Loucy (cell line): ENCODE data around the gene PRG2.
A peak's percentile ranks its signal among the peaks of the same experiment; 100 is the strongest.

ENCODE experiments used
- H2AFZ ChIP-seq: fragments of 200-600 bp; sonication (generic); 2 replicates; pipeline ENCODE4 v1.6.0; 2016; ENCODE audit warnings: antibody characterized with exemption, mild to moderate bottlenecking, low read length, moderate library complexity
- H3F3A ChIP-seq: fragments of 200-600 bp; 2 replicates; pipeline ENCODE4 v1.6.0; 2016; ENCODE audit warnings: antibody characterized with exemption, low read depth, mild to moderate bottlenecking
- H3K27me3 ChIP-seq: fragments of 200-600 bp; sonication (generic); 2 replicates; pipeline ENCODE4 v1.6.1; 2014; ENCODE audit warnings: low read length, mild to moderate bottlenecking; ENCODE audit not compliant: insufficient read depth, poor library complexity, severe bottlenecking
- H3K36me3 ChIP-seq: fragments of 200-600 bp; sonication (generic); 2 replicates; pipeline ENCODE4 v1.6.1; 2016; ENCODE audit warnings: low read length; ENCODE audit not compliant: insufficient read depth
- H3K4me1 ChIP-seq: fragments of 200-600 bp; sonication (generic); 2 replicates; pipeline ENCODE4 v1.5.1; 2014; ENCODE audit warnings: low read length, mild to moderate bottlenecking; ENCODE audit not compliant: insufficient read depth, poor library complexity, severe bottlenecking
- H3K4me2 ChIP-seq: fragments of 200-600 bp; sonication (generic); 2 replicates; pipeline ENCODE4 v1.6.0; 2014; ENCODE audit warnings: antibody characterized with exemption, low read length, low read depth, mild to moderate bottlenecking; ENCODE audit not compliant: poor library complexity, severe bottlenecking
- H3K4me3 ChIP-seq: fragments of 200-600 bp; sonication (generic); 2 replicates; pipeline ENCODE4 v1.5.1; 2014; ENCODE audit warnings: low read length, mild to moderate bottlenecking, mixed read lengths; ENCODE audit not compliant: poor library complexity, severe bottlenecking
- H3K79me2 ChIP-seq: fragments of 200-600 bp; sonication (generic); 2 replicates; pipeline ENCODE4 v1.6.1; 2014; ENCODE audit warnings: low read length; ENCODE audit not compliant: insufficient read depth
- H3K9ac ChIP-seq: fragments of 200-600 bp; sonication (generic); 2 replicates; pipeline ENCODE4 v1.6.0; 2014; ENCODE audit warnings: mild to moderate bottlenecking, low read depth, low read length, moderate library complexity; ENCODE audit not compliant: poor library complexity, severe bottlenecking
- H3K9me2 ChIP-seq: fragments of 200-600 bp; sonication (generic); replicated peaks from 2 replicates; pipeline ENCODE4 v1.6.1; 2016; ENCODE audit warnings: low read depth, low read length, mixed read lengths
- H3K9me3 ChIP-seq: fragments of 200-600 bp; sonication (generic); 2 replicates; pipeline ENCODE4 v1.6.1; 2014; ENCODE audit warnings: mild to moderate bottlenecking, antibody characterized with exemption, low read length, low read depth; ENCODE audit not compliant: insufficient read depth
- H4K20me1 ChIP-seq: fragments of 200-600 bp; sonication (generic); 2 replicates; pipeline ENCODE4 v1.6.0; 2014; ENCODE audit warnings: antibody characterized with exemption, low read length, mild to moderate bottlenecking; ENCODE audit not compliant: insufficient read depth, poor library complexity, severe bottlenecking
- CTCF ChIP-seq: fragments of 200-600 bp; sonication (generic); conservative IDR thresholded peaks from 2 replicates; pipeline ENCODE4 v1.5.1; 2014; ENCODE audit warnings: mild to moderate bottlenecking, antibody characterized with exemption, low read length
- EZH2phosphoT487 ChIP-seq: fragments of 200-600 bp; IDR thresholded peaks from 2 replicates; pipeline ENCODE4 v1.6.1; 2018; ENCODE audit warnings: antibody characterized with exemption, mild to moderate bottlenecking, moderate library complexity, borderline replicate concordance

PRG2 gene

GRCh38 chr11:57432149-57432561 is 41.7 kb upstream of the PRG2 start:
- no peak for TF ChIP-seq EZH2phosphoT487
- Histone ChIP-seq H3K4me2 (peak overlapping the region; percentile 77), H3K79me2 (no peaks in the 10 kb centered on the region; the same call in 1 of the 2 replicates)

GRCh38 chr11:57430952-57431351 is 40.5 kb upstream of the PRG2 start:
- H3K36me3 ChIP-seq: no peaks in the 10 kb centered on the region
- H3K9me2 ChIP-seq: no peaks in the 10 kb centered on the region
- peaks cover 5% of the 10 kb centered on the region; the same call in 1 of the 2 replicates for H3F3A ChIP-seq
- peaks cover 3% of the 10 kb centered on the region for H4K20me1 ChIP-seq
- no peak overlapping the region for H3K4me3 ChIP-seq
- peaks cover 9% of the 10 kb centered on the region for H3K79me2 ChIP-seq
- H3K27me3 ChIP-seq: no peaks in the 10 kb centered on the region
- H3K9me3 ChIP-seq: no peaks in the 10 kb centered on the region
- H2AFZ ChIP-seq: peak overlapping the region; percentile 53; the same call in 1 of the 2 replicates
- H3K9ac ChIP-seq: peak overlapping the region; percentile 10
- H3K4me2 ChIP-seq: peak overlapping the region; percentile 20
- TF ChIP-seq CTCF: peak; percentile 48
- no peak for TF ChIP-seq EZH2phosphoT487
- H3K4me1 ChIP-seq: peaks cover 54% of the 10 kb centered on the region

More at GRCh38 chr11:57432149-57432561, 41.7 kb upstream of the PRG2 start:
- no peaks in the 10 kb centered on the region for H4K20me1 ChIP-seq
- H3K4me3 ChIP-seq: peak overlapping the region; percentile 66
- no peak overlapping the region for H2AFZ ChIP-seq
- H3K9me3 ChIP-seq: no peaks in the 10 kb centered on the region
- H3K9ac ChIP-seq: peak overlapping the region; percentile 65
- H3K4me1 ChIP-seq: peaks cover 49% of the 10 kb centered on the region
- peaks cover 5% of the 10 kb centered on the region; the same call in 1 of the 2 replicates for H3F3A ChIP-seq
- no peaks in the 10 kb centered on the region for H3K36me3 ChIP-seq
- no peaks in the 10 kb centered on the region for H3K9me2 ChIP-seq
- H3K27me3 ChIP-seq: no peaks in the 10 kb centered on the region

GRCh38 chr11:57429946-57430345 is 39.5 kb upstream of the PRG2 start:
- no peaks in the 10 kb centered on the region for H3K9me2 ChIP-seq
- peaks cover 17% of the 10 kb centered on the region for H3K79me2 ChIP-seq
- H2AFZ ChIP-seq: no peak overlapping the region
- no peak overlapping the region for H3K4me2 ChIP-seq
- TF ChIP-seq CTCF (no peak), EZH2phosphoT487 (no peak)
- peaks cover 61% of the 10 kb centered on the region for H3K4me1 ChIP-seq
- H3K9ac ChIP-seq: no peak overlapping the region
- H3K27me3 ChIP-seq: no peaks in the 10 kb centered on the region
- no peaks in the 10 kb centered on the region for H3K9me3 ChIP-seq
- peaks cover 4% of the 10 kb centered on the region; the same call in 1 of the 2 replicates for H3K36me3 ChIP-seq
- H4K20me1 ChIP-seq: peaks cover 3% of the 10 kb centered on the region
- H3F3A ChIP-seq: peaks cover 11% of the 10 kb centered on the region
- no peak overlapping the region for H3K4me3 ChIP-seq

GRCh38 chr11:57428643-57429042 is 38.2 kb upstream of the PRG2 start:
- H3K4me2 ChIP-seq: no peak overlapping the region
- TF ChIP-seq CTCF: no peak
- no peak for TF ChIP-seq EZH2phosphoT487
- H3K4me1 ChIP-seq: peaks cover 58% of the 10 kb centered on the region
- H3K9me2 ChIP-seq: no peaks in the 10 kb centered on the region
- peaks cover 26% of the 10 kb centered on the region for H3K79me2 ChIP-seq
- no peaks in the 10 kb centered on the region for H3K9me3 ChIP-seq
- no peak overlapping the region for H3K4me3 ChIP-seq
- no peaks in the 10 kb centered on the region for H3K27me3 ChIP-seq
- peaks cover 16% of the 10 kb centered on the region for H3F3A ChIP-seq
- no peak overlapping the region for H3K9ac ChIP-seq
- H3K36me3 ChIP-seq: peaks cover 12% of the 10 kb centered on the region; the same call in 1 of the 2 replicates
- no peak overlapping the region for H2AFZ ChIP-seq
- H4K20me1 ChIP-seq: peaks cover 12% of the 10 kb centered on the region
